H1 (cell line): ENCODE measurements around the gene NRXN3. TPM values are rescaled to one million over a fixed set of nuclear protein-coding genes. Genes with fewer than 3 reads are reported as not detected.
A peak's percentile ranks its signal among the peaks of the same experiment; 100 is the strongest.

Source experiments
- CTCF ChIA-PET: fragments of 300-600 bp; sonication (Branson Sonifier 250); formaldehyde crosslinking; loops from one replicate; lab custom pipeline; 2021; ENCODE audit not compliant: partially characterized antibody; lab: Charles Lee
- POLR2A ChIA-PET: fragments of 300-600 bp; sonication (Branson Sonifier 250); formaldehyde crosslinking; loops from one replicate; lab custom pipeline; 2021; ENCODE audit warnings: inconsistent platforms; ENCODE audit not compliant: partially characterized antibody; lab: Charles Lee
- DNase-seq, 2 experiments: peaks; one replicate each; pipeline versions ENCODE4 v3.0.0 to v3.0.0-alpha.2; 2010 to 2022; ENCODE audit warnings: low spot score in 2 of 2, low read depth in 1 of 2, mixed read lengths in 1 of 2
- FAIRE-seq: peaks from 2 replicates; lab custom pipeline; 2011; peaks lifted over from hg19 to GRCh38; lab: Jason Lieb, UNC
- H2AFZ ChIP-seq: 2 replicates; pipeline ENCODE4 v1.8.1; 2012; ENCODE audit warnings: low read length, inconsistent platforms
- H2AK5ac ChIP-seq: 2 replicates; pipeline ENCODE4 v1.6.1; 2013; ENCODE audit warnings: low read depth, low read length
- H2BK120ac ChIP-seq: replicated peaks from 2 replicates; pipeline ENCODE3; 2013; ENCODE audit warnings: low read depth, low read length, inconsistent platforms
- H2BK12ac ChIP-seq: 2 replicates; pipeline ENCODE4 v1.6.1; 2013; ENCODE audit warnings: low read depth, low read length
- H2BK15ac ChIP-seq: 2 replicates; pipeline ENCODE4 v1.6.1; 2013; ENCODE audit warnings: low read length
- H2BK20ac ChIP-seq: 2 replicates; pipeline ENCODE4 v1.6.1; 2013; ENCODE audit warnings: low read length
- H2BK5ac ChIP-seq: 2 replicates; pipeline ENCODE4 v1.6.1; 2013; ENCODE audit warnings: low read depth, low read length
- H3K14ac ChIP-seq: 2 replicates; pipeline ENCODE4 v1.6.1; 2013; ENCODE audit warnings: inconsistent platforms; ENCODE audit not compliant: insufficient read length
- H3K18ac ChIP-seq: 2 replicates; pipeline ENCODE4 v1.6.1; 2013; ENCODE audit warnings: low read length; ENCODE audit errors: extremely low read depth
- H3K23ac ChIP-seq: 2 replicates; pipeline ENCODE4 v1.6.1; 2013; ENCODE audit warnings: inconsistent platforms; ENCODE audit not compliant: insufficient read length
- H3K23me2 ChIP-seq: 2 replicates; pipeline ENCODE4 v1.6.1; 2013; ENCODE audit warnings: low read depth, low read length
- H3K27ac ChIP-seq: 2 replicates; pipeline ENCODE4 v1.6.1; 2011; ENCODE audit warnings: low read depth, low read length, inconsistent platforms
- H3K27me3 ChIP-seq, 4 experiments: replicated peaks in 1 of 4; 1 replicate in 1 of 4; 2 replicates in 3 of 4; pipeline versions ENCODE4 v1.6.1 to v1.8.1; 2011 to 2013; ENCODE audit warnings: low read length in 3 of 4, mild to moderate bottlenecking in 3 of 4, inconsistent platforms in 2 of 4, mixed read lengths in 2 of 4, moderate library complexity in 1 of 4; ENCODE audit not compliant: control insufficient read depth in 3 of 4, insufficient read depth in 3 of 4; ENCODE audit errors: extremely low read depth in 1 of 4
- H3K36me3 ChIP-seq, 4 experiments: 2 replicates each; pipeline versions ENCODE4 v1.6.1 to v1.8.1; 2011 to 2013; ENCODE audit warnings: mild to moderate bottlenecking in 4 of 4, low read length in 3 of 4, moderate library complexity in 2 of 4, control low read depth in 1 of 4, inconsistent platforms in 1 of 4; ENCODE audit not compliant: insufficient read depth in 4 of 4, control insufficient read depth in 2 of 4
- H3K4ac ChIP-seq: replicated peaks from 2 replicates; pipeline ENCODE3; 2013; ENCODE audit warnings: low read length, low read depth, mixed read lengths, inconsistent platforms; ENCODE audit not compliant: insufficient read length
- H3K4me1 ChIP-seq, 4 experiments: replicated peaks in 1 of 4; 1 replicate in 1 of 4; 2 replicates in 3 of 4; pipeline versions ENCODE4 v1.6.1 to v1.8.1; 2011 to 2013; ENCODE audit warnings: low read length in 3 of 4, inconsistent platforms in 2 of 4, mixed read lengths in 1 of 4; ENCODE audit not compliant: insufficient read depth in 4 of 4, control insufficient read depth in 3 of 4
- H3K4me2 ChIP-seq, 2 experiments: 2 replicates each; pipeline versions ENCODE4 v1.6.1 to v1.8.1; 2011 to 2013; ENCODE audit warnings: low read depth in 2 of 2, low read length in 2 of 2, control low read depth in 1 of 2, inconsistent platforms in 1 of 2, mild to moderate bottlenecking in 1 of 2; ENCODE audit not compliant: insufficient read depth in 1 of 2
- H3K4me3 ChIP-seq, 4 experiments: fragments of 200-600, 300-600 bp in 1 of 4; sonication (generic), shearing (Covaris generic), sonication (Bioruptor Twin) in 1 of 4; 2 replicates each; pipeline versions ENCODE4 v1.5.1 to v1.8.1; 2011 to 2016; ENCODE audit warnings: low read length in 4 of 4, low read depth in 3 of 4, control low read depth in 2 of 4, inconsistent platforms in 2 of 4, mild to moderate bottlenecking in 2 of 4, mixed read lengths in 1 of 4, moderate library complexity in 1 of 4; ENCODE audit not compliant: insufficient read depth in 2 of 4; ENCODE audit errors: extremely low read depth in 1 of 4
- H3K56ac ChIP-seq: replicated peaks from 2 replicates; pipeline ENCODE3; 2013; ENCODE audit warnings: low read depth, mild to moderate bottlenecking, mixed read lengths, low read length, inconsistent platforms; ENCODE audit not compliant: insufficient read length
- H3K79me1 ChIP-seq: 2 replicates; pipeline ENCODE4 v1.6.1; 2013; ENCODE audit warnings: low read depth, low read length, control low read depth
- H3K79me2 ChIP-seq, 2 experiments: 2 replicates each; pipeline versions ENCODE4 v1.6.1 to v1.8.1; 2012 to 2013; ENCODE audit warnings: low read length in 2 of 2, mild to moderate bottlenecking in 2 of 2, inconsistent platforms in 1 of 2; ENCODE audit not compliant: insufficient read depth in 2 of 2, control insufficient read depth in 1 of 2
- H3K9ac ChIP-seq, 4 experiments: replicated peaks in 1 of 4; 1 replicate in 1 of 4; 2 replicates in 3 of 4; pipeline versions ENCODE4 v1.6.1 to v1.8.1; 2011 to 2013; ENCODE audit warnings: low read depth in 3 of 4, low read length in 3 of 4, control low read depth in 2 of 4, mild to moderate bottlenecking in 2 of 4, moderate library complexity in 2 of 4, inconsistent platforms in 1 of 4; ENCODE audit errors: extremely low read depth in 1 of 4
- H3K9me3 ChIP-seq, 2 experiments: 2 replicates each; pipeline versions ENCODE4 v1.6.1 to v1.8.1; 2012 to 2013; ENCODE audit warnings: mild to moderate bottlenecking in 2 of 2, moderate library complexity in 2 of 2, control low read depth in 1 of 2, inconsistent platforms in 1 of 2, low read depth in 1 of 2, low read length in 1 of 2, mixed read lengths in 1 of 2; ENCODE audit not compliant: insufficient read depth in 2 of 2
- H4K20me1 ChIP-seq, 2 experiments: replicated peaks in 1 of 2; 2 replicates each; pipeline versions ENCODE3 to v1.8.1; 2011 to 2013; ENCODE audit warnings: inconsistent platforms in 2 of 2, low read length in 2 of 2, mild to moderate bottlenecking in 1 of 2; ENCODE audit not compliant: insufficient read depth in 2 of 2, control insufficient read depth in 1 of 2
- H4K5ac ChIP-seq: 2 replicates; pipeline ENCODE4 v1.6.1; 2013; ENCODE audit warnings: low read length, low read depth, mixed read lengths, inconsistent platforms; ENCODE audit not compliant: insufficient read length
- H4K8ac ChIP-seq: 2 replicates; pipeline ENCODE4 v1.8.0; 2013; ENCODE audit warnings: mild to moderate bottlenecking, moderate library complexity, low read length, inconsistent platforms; ENCODE audit not compliant: insufficient read depth; ENCODE audit errors: extremely low read depth
- H4K91ac ChIP-seq: replicated peaks from 2 replicates; pipeline ENCODE3; 2013; ENCODE audit warnings: low read length, mixed read lengths, inconsistent platforms; ENCODE audit not compliant: insufficient read length
- CBX8 ChIP-seq: fragments of 300-800, 300-1000 bp; sonication (generic); IDR thresholded peaks from 2 replicates; pipeline ENCODE4 v1.7.1; 2016; ENCODE audit warnings: low read depth, low read length, borderline replicate concordance
- CHD2 ChIP-seq: IDR thresholded peaks from 2 replicates; pipeline ENCODE4 v1.6.1; 2012; ENCODE audit warnings: low read length, improper control_type of control experiment
- E2F6 ChIP-seq: IDR thresholded peaks from 2 replicates; pipeline ENCODE4 v1.6.1; 2012; ENCODE audit warnings: inconsistent platforms
- SRF ChIP-seq: IDR thresholded peaks from 2 replicates; pipeline ENCODE4 v1.6.1; 2011; ENCODE audit warnings: mild to moderate bottlenecking, low read depth, low read length, moderate library complexity
- WGBS, 2 experiments: shearing (Covaris generic) in 1 of 2; methylation state at CpG; one replicate each; pipeline versions ENCODE4 v1.1.6 to v1.1.7; 2013 to 2015; ENCODE audit warnings: low lambda C conversion rate in 2 of 2, mixed read lengths in 2 of 2, inconsistent platforms in 1 of 2, low coverage in 1 of 2, missing lambda C conversion rate in 1 of 2; ENCODE audit not compliant: insufficient replicate concordance in 2 of 2, insufficient coverage in 1 of 2, insufficient read length in 1 of 2; ENCODE audit errors: extremely low coverage in 1 of 2, missing lambda C conversion rate in 1 of 2; 5-methylcytosine and 5-hydroxymethylcytosine counted together
- polyA plus RNA-seq, 7 experiments: library from polyadenylated mRNA; depleted of rRNA in 3 of 7; stranded (reverse) in 5 of 7; unstranded in 2 of 7; fragments of >200 nt in 5 of 7; fragments of 200-250 nt in 2 of 7; gene quantifications; 1 replicate in 5 of 7; 2 replicates in 1 of 7; 4 replicates in 1 of 7; pipeline versions ENCODE4 v1.2.1 to v1.2.3, GENCODE V29; 2011 to 2013; ENCODE audit warnings: missing spikeins in 2 of 7, mixed read lengths in 2 of 7
- total RNA-seq: library from RNA; stranded (reverse); fragmentation: NEBNext Ultra II Directional; extraction: Animal tissue kit (Norgen Biotek cat#: 25700); gene quantifications from 2 replicates; pipeline ENCODE4 v1.2.1, GENCODE V29; 2021

NRXN3 gene
- total and polyA plus RNA-seq, 2 of the 8 experiments (the other 6 are each of a cell fraction or from before 2014, with no cell fraction given): 2.6 to 4.1 TPM

DNA sequence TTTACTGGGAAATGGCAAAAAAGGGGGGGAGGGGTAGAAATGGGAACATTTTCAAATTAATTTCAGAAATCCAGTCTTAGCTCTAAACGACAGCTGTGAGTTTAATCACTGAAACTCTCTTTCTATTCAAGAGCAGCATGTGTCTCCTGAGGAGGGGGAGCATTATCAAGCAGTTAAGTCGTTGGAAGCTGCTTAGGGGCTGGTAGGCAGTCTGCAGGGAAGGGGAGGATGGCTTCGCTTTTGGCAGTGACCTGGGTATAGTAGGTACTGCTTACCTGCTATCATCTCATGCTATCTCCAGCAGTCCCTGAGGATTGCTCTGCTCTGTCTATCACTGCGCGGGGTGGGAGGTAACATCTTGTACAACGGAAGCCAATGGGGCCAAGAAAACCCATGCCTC is 567.4 kb downstream of the NRXN3 start:
- Histone ChIP-seq H3K23ac (no peak overlapping the region), H3K4me2 (no peak overlapping the region), H2BK15ac (no peak overlapping the region), H3K18ac (no peak overlapping the region), H3K79me1 (no peaks in the 10 kb centered on the region), H3K4me3 (no peak overlapping the region), H3K36me3 (no peaks in the 10 kb centered on the region), H3K56ac (no peak overlapping the region), H3K27ac (no peak overlapping the region), H3K9me3 (no peaks in the 10 kb centered on the region), H4K91ac (no peak overlapping the region), H4K8ac (no peak overlapping the region), H2BK20ac (no peak overlapping the region; the same call in 1 of the 2 replicates), H4K20me1 (no peaks in the 10 kb centered on the region), H2AFZ (no peak overlapping the region), H4K5ac (no peak overlapping the region), H3K4me1 (peaks cover 0 to 4% (median 2%) of the 10 kb centered on the region in 4 experiments; a peak in 1 of 7 replicates), H3K4ac (no peak overlapping the region), H2BK120ac (no peak overlapping the region), H2AK5ac (0 out of 2 replicates have a peak overlapping the region, but pooled peaks have one; percentile 26), H3K9ac (no peak overlapping the region), H2BK5ac (no peak overlapping the region), H3K23me2 (no peaks in the 10 kb centered on the region; the same call in 1 of the 2 replicates), H3K79me2 (no peaks in the 10 kb centered on the region), H3K14ac (no peak overlapping the region), H2BK12ac (no peak overlapping the region), H3K27me3 (no peaks in the 10 kb centered on the region)
- FAIRE-seq (no peak), DNase-seq (no peak)
- ChIA-PET POLR2A (no interaction called here), CTCF (interaction anchor here (0.6 to 2.3 kb wide), 19 partner anchors 8 to 164 kb away, joined by 3 to 15 read pairs (median 4); no protein-coding TSS in a partner anchor)
- WGBS, 2 experiments: 85% methylated on average over 6 of the region's 6 CpGs; no CpG with 5 or more reads in 1 of the 2 experiments
- TF ChIP-seq CBX8: no peak
- TF ChIP-seq SRF: no peak
- no peak for TF ChIP-seq CHD2
- TF ChIP-seq E2F6: no peak
